Endothelial cell of umbilical vein (primary cell): ENCODE measurements around the gene DCHS1. TPM values are rescaled to one million over a fixed set of nuclear protein-coding genes. Genes with fewer than 3 reads are reported as not detected.

ENCODE experiments used
- BruUV-seq: library from RNA; stranded (reverse); fragments of 400-500 nt; replicated peaks from 2 replicates; lab custom pipeline; 2021; lab: Mats Ljungman, UMichigan
- CTCF ChIA-PET: fragments of 300-600, 350-600 bp; sonication (Branson Sonifier 250); formaldehyde crosslinking; loops from one replicate; lab custom pipeline; 2021; ENCODE audit warnings: antibody characterized with exemption, inconsistent platforms; lab: Charles Lee
- POLR2A ChIA-PET: fragments of 300-600, 350-600 bp; sonication (Branson Sonifier 250); formaldehyde crosslinking; loops from one replicate; lab custom pipeline; 2021; ENCODE audit warnings: antibody characterized with exemption, inconsistent platforms; lab: Charles Lee
- DNase-seq: peaks from one replicate; pipeline ENCODE4 v3.0.0-alpha.2; 2011; ENCODE audit warnings: low read depth, low spot score
- FAIRE-seq: peaks from 2 replicates; lab custom pipeline; 2011; peaks lifted over from hg19 to GRCh38; lab: Jason Lieb, UNC
- H2AFZ ChIP-seq: 2 replicates; pipeline ENCODE4 v1.6.0; 2012; ENCODE audit warnings: low read depth, low read length, control low read depth, inconsistent platforms
- H3K27ac ChIP-seq: 2 replicates; pipeline ENCODE4 v1.5.1; 2011; ENCODE audit warnings: low read depth, mild to moderate bottlenecking, control low read depth, low read length, moderate library complexity; ENCODE audit not compliant: insufficient read depth
- H3K27me3 ChIP-seq, 2 experiments: 2 replicates each; pipeline versions ENCODE4 v1.6.0 to v1.6.1; 2011; ENCODE audit warnings: low read length in 2 of 2, mixed read lengths in 1 of 2; ENCODE audit not compliant: control insufficient read depth in 2 of 2, insufficient read depth in 2 of 2
- H3K36me3 ChIP-seq, 2 experiments: 2 replicates in 1 of 2; 3 replicates in 1 of 2; pipeline ENCODE4 v1.5.1; 2011; ENCODE audit warnings: low read length in 2 of 2, mild to moderate bottlenecking in 1 of 2, moderate library complexity in 1 of 2; ENCODE audit not compliant: control insufficient read depth in 2 of 2, insufficient read depth in 2 of 2; ENCODE audit errors: extremely low read depth in 1 of 2
- H3K4me1 ChIP-seq: 3 replicates; pipeline ENCODE4 v1.5.1; 2011; ENCODE audit warnings: mild to moderate bottlenecking, low read length; ENCODE audit not compliant: control insufficient read depth, insufficient read depth; ENCODE audit errors: extremely low read depth
- H3K4me2 ChIP-seq: 2 replicates; pipeline ENCODE4 v1.6.1; 2011; ENCODE audit warnings: low read length, control low read depth, mixed read lengths; ENCODE audit not compliant: insufficient read depth
- H3K4me3 ChIP-seq, 3 experiments: fragments of 200-600 bp in 1 of 3; sonication (generic), shearing (Covaris generic) in 1 of 3; replicated peaks in 1 of 3; 2 replicates each; pipeline ENCODE4 v1.5.1; 2011 to 2016; ENCODE audit warnings: control low read depth in 3 of 3, low read length in 3 of 3, mild to moderate bottlenecking in 2 of 3, inconsistent platforms in 1 of 3, low read depth in 1 of 3, moderate library complexity in 1 of 3; ENCODE audit not compliant: insufficient read depth in 1 of 3
- H3K79me2 ChIP-seq: 2 replicates; pipeline ENCODE4 v1.6.0; 2012; ENCODE audit warnings: low read length, inconsistent platforms; ENCODE audit not compliant: control insufficient read depth, insufficient read depth
- H3K9ac ChIP-seq: replicated peaks from 2 replicates; pipeline ENCODE3; 2011; ENCODE audit warnings: low read length, control low read depth; ENCODE audit not compliant: insufficient read depth; ENCODE audit errors: extremely low read depth
- H3K9me1 ChIP-seq: replicated peaks from 3 replicates; pipeline ENCODE4 v1.6.0; 2011; ENCODE audit warnings: mild to moderate bottlenecking, low read length; ENCODE audit not compliant: control insufficient read depth, insufficient read depth; ENCODE audit errors: extremely low read depth
- H3K9me3 ChIP-seq: replicated peaks from 2 replicates; pipeline ENCODE4 v1.5.1; 2012; ENCODE audit warnings: low read length, inconsistent platforms; ENCODE audit not compliant: control insufficient read depth, insufficient read depth
- H4K20me1 ChIP-seq: replicated peaks from 2 replicates; pipeline ENCODE3; 2011; ENCODE audit warnings: mild to moderate bottlenecking, low read length; ENCODE audit not compliant: control insufficient read depth, insufficient read depth; ENCODE audit errors: extremely low read depth
- CTCF ChIP-seq, 2 donors: IDR thresholded peaks; 1 replicate in 1 of 2; 2 replicates in 1 of 2; pipeline ENCODE4 v1.5.1; 2011; ENCODE audit warnings: low read length in 2 of 2, mild to moderate bottlenecking in 2 of 2, moderate library complexity in 2 of 2, control low read depth in 1 of 2, inconsistent platforms in 1 of 2, low read depth in 1 of 2; ENCODE audit not compliant: insufficient read depth in 1 of 2; ENCODE audit errors: extremely low read depth in 1 of 2
- EZH2 ChIP-seq: IDR thresholded peaks from 2 replicates; pipeline ENCODE4 v1.6.1; 2012; ENCODE audit warnings: borderline replicate concordance, low read depth, mild to moderate bottlenecking, moderate library complexity, low read length, inconsistent platforms; ENCODE audit not compliant: severe bottlenecking
- FOS ChIP-seq: IDR thresholded peaks from 2 replicates; pipeline ENCODE4 v1.6.1; 2011; ENCODE audit warnings: mild to moderate bottlenecking, low read length, moderate library complexity, borderline replicate concordance; ENCODE audit not compliant: insufficient read depth
- GATA2 ChIP-seq: IDR thresholded peaks from 2 replicates; pipeline ENCODE4 v1.7.0; 2011; ENCODE audit warnings: low read depth, mild to moderate bottlenecking, moderate library complexity, mixed read lengths, low read length; ENCODE audit not compliant: insufficient read length, insufficient read depth
- JUN ChIP-seq: IDR thresholded peaks from 2 replicates; pipeline ENCODE4 v1.6.1; 2011; ENCODE audit warnings: borderline replicate concordance, low read depth; ENCODE audit not compliant: insufficient read length, insufficient read depth
- MAX ChIP-seq: IDR thresholded peaks from 2 replicates; pipeline ENCODE4 v1.6.1; 2011; ENCODE audit not compliant: insufficient read depth, insufficient read length
- MYC ChIP-seq: IDR thresholded peaks from one replicate; pipeline ENCODE4 v1.6.1; 2011; ENCODE audit warnings: mild to moderate bottlenecking, low read depth, low read length
- POLR2A ChIP-seq: IDR thresholded peaks from 2 replicates; pipeline ENCODE4 v1.6.1; 2012; ENCODE audit warnings: low read depth, mild to moderate bottlenecking, control low read depth, low read length
- POLR2AphosphoS5 ChIP-seq: IDR thresholded peaks from 2 replicates; pipeline ENCODE4 v1.6.1; 2012; ENCODE audit warnings: low read depth, mild to moderate bottlenecking, control low read depth, low read length, moderate library complexity; ENCODE audit not compliant: insufficient read depth
- dilution Hi-C: fragments of 300-500 bp; cut with MboI; formaldehyde crosslinking; loops from one replicate; pipeline ENCODE4 v1.15.0; 2019; ENCODE audit warnings: low sequenced_read_pairs; ENCODE audit not compliant: extremely low pct_ligation_motif_present
- intact Hi-C: fragments of 100-400 bp; cut with micrococcal nuclease; formaldehyde crosslinking; loops from one replicate; pipeline ENCODE4 v1.10.0; 2022
- polyA plus RNA-seq, 4 experiments: library from polyadenylated mRNA; depleted of rRNA in 3 of 4; stranded (reverse) in 3 of 4; unstranded in 1 of 4; fragments of >200 nt; gene quantifications; 2 replicates each; pipeline versions ENCODE4 v1.2.1 to v1.2.3, GENCODE V29; 2011 to 2012; ENCODE audit warnings: missing spikeins in 1 of 4
- total RNA-seq: library from RNA; stranded (reverse); gene quantifications from 2 replicates; pipeline ENCODE4 v1.2.3, GENCODE V29; 2021

The DCHS1 gene
- total and polyA plus RNA-seq, 2 donors (not counting 3 experiments of a cell fraction or from before 2014, with no cell fraction given) = 56.2 to 73.0 TPM

DNA sequence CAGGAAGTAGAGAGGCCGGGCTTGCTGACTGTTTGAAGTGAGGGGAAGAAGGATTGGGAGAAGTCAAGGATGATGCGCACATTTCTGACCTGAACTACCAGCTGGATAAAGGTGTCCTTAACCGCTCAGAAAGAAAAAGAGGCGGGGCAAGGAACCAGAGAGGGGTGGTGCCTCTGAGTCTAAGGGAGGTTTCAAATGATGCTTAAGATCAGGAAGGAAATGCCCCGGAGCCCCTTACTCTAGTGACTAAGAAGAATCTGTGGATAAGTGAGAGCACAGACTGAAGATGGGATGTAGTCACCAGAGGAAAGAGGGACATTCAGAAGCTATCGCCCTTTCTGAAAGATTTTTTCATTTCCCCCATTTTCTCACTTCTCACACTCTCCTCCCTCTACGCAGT is 12.7 kb downstream of the DCHS1 start:
- no peak overlapping the region for H2AFZ ChIP-seq
- H3K4me3 ChIP-seq = no peak overlapping the region
- no peaks in the 10 kb centered on the region for H3K9me1 ChIP-seq
- no peaks in the 10 kb centered on the region for H3K9me3 ChIP-seq
- no peak overlapping the region for H3K4me2 ChIP-seq
- POLR2A ChIA-PET = no interaction called here
- intact Hi-C loops (no loop called here), dilution Hi-C loops (no loop called here)
- no peaks in the 10 kb centered on the region for H4K20me1 ChIP-seq
- H3K79me2 ChIP-seq = peaks cover 4% of the 10 kb centered on the region
- FAIRE-seq (peak; percentile 65), DNase-seq (no peak)
- CTCF ChIA-PET = no interaction called here
- BruUV-seq = no TSS peak
- peaks cover 0 to 17% of the 10 kb centered on the region in 2 experiments for H3K36me3 ChIP-seq
- peaks cover 38% of the 10 kb centered on the region for H3K4me1 ChIP-seq
- H3K9ac ChIP-seq = no peak overlapping the region
- H3K27me3 ChIP-seq = no peaks in the 10 kb centered on the region
- no peak overlapping the region for H3K27ac ChIP-seq
- TF ChIP-seq JUN (no peak), POLR2A (no peak), GATA2 (no peak), POLR2AphosphoS5 (no peak), MAX (no peak), MYC (no peak), FOS (no peak), EZH2 (no peak), CTCF (IDR thresholded peaks at IDR 0.05; ENCODE audit: extremely low read depth in 1 of 2, insufficient read depth in 1 of 2, low read depth in 1 of 2, low read length in 2 of 2) (no peak)
